K562 (cell line): Measurements from ENCODE around the gene RAMAC. TPM values are rescaled to one million over a fixed set of nuclear protein-coding genes. Genes with fewer than 3 reads are reported as not detected.
A peak's percentile ranks its signal among the peaks of the same experiment; 100 is the strongest.

Experiments
- ATAC-seq: fragments of 200-7000 bp; cut with Tn5 transposase; 3 replicates; pipeline ENCODE4 v1.9.1; 2020; ENCODE audit warnings: moderate library complexity
- BruUV-seq: library from RNA; stranded (reverse); fragments of 400-500 nt; replicated peaks from 2 replicates; lab custom pipeline; 2021; lab: Mats Ljungman, UMichigan
- CTCF ChIA-PET: fragments of 300-600 bp; formaldehyde crosslinking; extraction: SDS; loops from one replicate; lab custom pipeline; 2021; ENCODE audit warnings: low intra/inter-chr PET ratio; lab: Yijun Ruan, JAX
- POLR2A ChIA-PET: fragments of 300-600, 350-650 bp; sonication (Branson Sonifier 250); formaldehyde crosslinking; extraction: SDS; loops from one replicate; lab custom pipeline; 2021; ENCODE audit warnings: antibody characterized with exemption, inconsistent platforms; lab: Yijun Ruan, JAX
- DNase-seq, 4 experiments: peaks; one replicate each; pipeline versions ENCODE4 v3.0.0 to v3.0.0-alpha.2; 2011 to 2018; ENCODE audit warnings: low spot score in 3 of 4, mixed read lengths in 3 of 4; ENCODE audit errors: extremely low read depth in 1 of 4
- FAIRE-seq: peaks from 2 replicates; lab custom pipeline; 2011; peaks lifted over from hg19 to GRCh38; lab: Jason Lieb, UNC
- H2AFZ ChIP-seq: 2 replicates; pipeline ENCODE4 v1.6.0; 2011; ENCODE audit warnings: low read depth, low read length, control low read depth, inconsistent platforms
- H3K27ac ChIP-seq: fragments of 200-600 bp; 3 replicates; pipeline ENCODE4 v1.8.0; 2011; ENCODE audit warnings: low read depth, mild to moderate bottlenecking, control low read depth, inconsistent platforms, low read length, moderate library complexity, mixed read lengths; ENCODE audit errors: extremely low read depth
- H3K27me3 ChIP-seq, 2 experiments: fragments of 300-600 bp in 1 of 2; 2 replicates in 1 of 2; 3 replicates in 1 of 2; pipeline versions ENCODE4 v1.6.0 to v1.8.0; 2011; ENCODE audit warnings: inconsistent platforms in 2 of 2, low read length in 2 of 2, mild to moderate bottlenecking in 1 of 2, mixed read lengths in 1 of 2, moderate library complexity in 1 of 2; ENCODE audit not compliant: control insufficient read depth in 2 of 2, insufficient read depth in 2 of 2
- H3K36me3 ChIP-seq: fragments of 300-600 bp; 3 replicates; pipeline ENCODE4 v1.8.0; 2011; ENCODE audit warnings: mild to moderate bottlenecking, low read length, inconsistent platforms; ENCODE audit not compliant: control insufficient read depth, insufficient read depth
- H3K4me1 ChIP-seq, 2 experiments: fragments of 200-600 bp in 1 of 2; replicated peaks in 1 of 2; 2 replicates in 1 of 2; 3 replicates in 1 of 2; pipeline versions ENCODE4 v1.5.1 to v1.8.0; 2011; ENCODE audit warnings: inconsistent platforms in 2 of 2, low read length in 2 of 2, mild to moderate bottlenecking in 1 of 2, mixed read lengths in 1 of 2, moderate library complexity in 1 of 2; ENCODE audit not compliant: control insufficient read depth in 2 of 2, insufficient read depth in 2 of 2
- H3K4me2 ChIP-seq: 2 replicates; pipeline ENCODE4 v1.6.1; 2011; ENCODE audit warnings: low read length, control low read depth, inconsistent platforms, mixed read lengths; ENCODE audit not compliant: insufficient read depth
- H3K4me3 ChIP-seq: fragments of 200-600 bp; sonication (generic), shearing (Covaris generic); 2 replicates; pipeline ENCODE4 v1.5.1; 2016; ENCODE audit warnings: control low read depth, inconsistent platforms
- H3K79me2 ChIP-seq: fragments of 200-600 bp; 3 replicates; pipeline ENCODE4 v1.8.0; 2011; ENCODE audit warnings: low read length, inconsistent platforms; ENCODE audit not compliant: control insufficient read depth, insufficient read depth
- H3K9ac ChIP-seq, 2 experiments: 2 replicates each; pipeline versions ENCODE4 v1.6.0 to v1.6.1; 2011; ENCODE audit warnings: low read depth in 2 of 2, low read length in 2 of 2, control low read depth in 1 of 2, inconsistent platforms in 1 of 2, mild to moderate bottlenecking in 1 of 2, mixed read lengths in 1 of 2; ENCODE audit not compliant: insufficient read depth in 1 of 2
- H3K9me1 ChIP-seq: one replicate; pipeline ENCODE4 v1.6.0; 2011; ENCODE audit warnings: inconsistent platforms, mild to moderate bottlenecking, low read length, moderate library complexity; ENCODE audit not compliant: control insufficient read depth, insufficient read depth
- H3K9me3 ChIP-seq: replicated peaks from 2 replicates; pipeline ENCODE4 v1.5.1; 2011; ENCODE audit warnings: low read depth, low read length, inconsistent platforms; ENCODE audit not compliant: control insufficient read depth, insufficient read depth
- H4K20me1 ChIP-seq: replicated peaks from 2 replicates; pipeline ENCODE4 v1.6.1; 2011; ENCODE audit warnings: low read length, inconsistent platforms, mixed read lengths; ENCODE audit not compliant: control insufficient read depth, insufficient read depth
- ASH1L ChIP-seq: fragments of 450-650 bp; IDR thresholded peaks from 2 replicates; pipeline ENCODE4 v1.6.1; 2018; ENCODE audit warnings: borderline replicate concordance, mild to moderate bottlenecking, low read depth; ENCODE audit not compliant: partially characterized antibody
- BHLHE40 ChIP-seq: IDR thresholded peaks from 2 replicates; pipeline ENCODE4 v1.6.1; 2011; ENCODE audit warnings: low read length, improper control_type of control experiment
- CTBP1 ChIP-seq: fragments of 450-650 bp; IDR thresholded peaks from 2 replicates; pipeline ENCODE4 v1.6.1; 2016; ENCODE audit warnings: borderline replicate concordance
- HMGXB4 ChIP-seq: sonication (generic); formaldehyde crosslinking; IDR thresholded peaks from 2 replicates; pipeline ENCODE4 v1.8.1; 2023; ENCODE audit warnings: mild to moderate bottlenecking, missing genetic modification reagents
- KHSRP ChIP-seq: fragments of 450-650 bp; IDR thresholded peaks from 2 replicates; pipeline ENCODE4 v1.6.1; 2017
- MEF2D ChIP-seq: conservative IDR thresholded peaks from 2 replicates; pipeline ENCODE4 v1.6.1; 2016; ENCODE audit warnings: low read depth, missing genetic modification characterization, missing compliant biosample characterization
- NFATC3 ChIP-seq: fragments of 450-650 bp; IDR thresholded peaks from 2 replicates; pipeline ENCODE4 v1.6.1; 2017; ENCODE audit warnings: mild to moderate bottlenecking
- RBM22 ChIP-seq: fragments of 200-400 bp; formaldehyde crosslinking; IDR thresholded peaks from 2 replicates; pipeline ENCODE4 v1.6.1; 2018; ENCODE audit warnings: low read length, low read depth; ENCODE audit not compliant: poor library complexity, severe bottlenecking
- RFX1 ChIP-seq: fragments of 450-650 bp; IDR thresholded peaks from 2 replicates; pipeline ENCODE4 v1.6.1; 2016; ENCODE audit warnings: mild to moderate bottlenecking, moderate library complexity
- TEAD1 ChIP-seq, 2 experiments: fragments of 450-650 bp in 1 of 2; sonication (generic) in 1 of 2; formaldehyde crosslinking; IDR thresholded peaks; 2 replicates each; pipeline versions ENCODE4 v1.4.0 to v1.8.0; 2020 to 2022; ENCODE audit warnings: mild to moderate bottlenecking in 2 of 2, missing genetic modification reagents in 1 of 2
- ZBTB7A ChIP-seq: IDR thresholded peaks from 2 replicates; pipeline ENCODE4 v1.6.1; 2011; ENCODE audit warnings: low read depth, mild to moderate bottlenecking, low read length, moderate library complexity, borderline replicate concordance; ENCODE audit not compliant: control insufficient read depth
- ZNF263 ChIP-seq: sonication (generic); formaldehyde crosslinking; IDR thresholded peaks from 2 replicates; pipeline ENCODE4 v1.8.0; 2022; ENCODE audit warnings: mild to moderate bottlenecking, missing genetic modification reagents, borderline replicate concordance
- ZNF561 ChIP-seq: fragments of 450-650 bp; formaldehyde crosslinking; conservative IDR thresholded peaks from 2 replicates; pipeline ENCODE4 v1.4.0; 2020; ENCODE audit warnings: mild to moderate bottlenecking, moderate library complexity
- WGBS: fragments of 100-300 bp; shearing (Covaris generic); methylation state at CpG from one replicate; pipeline ENCODE4 v1.1.6; 2016; ENCODE audit warnings: low coverage, mixed read lengths; ENCODE audit not compliant: insufficient coverage; ENCODE audit errors: missing lambda C conversion rate; 5-methylcytosine and 5-hydroxymethylcytosine counted together
- in situ Hi-C: fragments of 300-500 bp; cut with MboI; formaldehyde crosslinking; loops from 4 replicates; pipeline ENCODE4 v1.15.0; 2018; ENCODE audit warnings: inconsistent platforms, mixed read lengths
- intact Hi-C: fragments of 100-400 bp; cut with micrococcal nuclease; formaldehyde crosslinking; loops from 2 replicates; pipeline ENCODE4 v1.14.2; 2022
- polyA plus RNA-seq, 8 experiments: library from polyadenylated mRNA; depleted of rRNA in 4 of 8; stranded (reverse) in 5 of 8; unstranded in 3 of 8; fragments of >200 nt; fragmentation: Nextera tagmentation in 2 of 8; fragmentation: Illumina TruSeq in 1 of 8; extraction: Ambion mirVana in 2 of 8; extraction: Trizol in 1 of 8; gene quantifications; 2 replicates each; pipeline versions ENCODE4 v1.2.1 to v1.2.3, GENCODE V29; 2011 to 2014; ENCODE audit warnings: inconsistent platforms in 1 of 8, missing spikeins in 1 of 8
- total RNA-seq, 7 experiments: library from RNA; depleted of rRNA in 6 of 7; stranded (reverse); fragments of >200 nt in 6 of 7; fragmentation: Illumina TruSeq in 2 of 7; extraction: Trizol in 2 of 7; gene quantifications; 2 replicates each; pipeline versions ENCODE4 v1.2.1 to v1.2.3, GENCODE V29; 2011 to 2021; ENCODE audit warnings: low replicate concordance in 1 of 7
- TF ChIP-seq, protein P1 (sequence below): fragments of 250-450 bp; sonication (Bioruptor Pico); IDR thresholded peaks from 2 replicates; pipeline ENCODE4 v1.4.0; 2020; ENCODE audit warnings: mild to moderate bottlenecking, moderate library complexity
- TF ChIP-seq, protein P2 (sequence below): fragments of 250-450 bp; sonication (Bioruptor Pico); IDR thresholded peaks from 2 replicates; pipeline ENCODE4 v1.5.1; 2021; ENCODE audit warnings: mild to moderate bottlenecking

Gene RAMAC
- total and polyA plus RNA-seq, 9 of the 15 experiments (the other 6 are each of a cell fraction or from before 2014, with no cell fraction given), result 26.9 to 108 (median 38.4) TPM

GRCh38 chr15:83014205-83014653, 28.2 kb downstream of the RAMAC start:
- peaks cover 37% of the 10 kb centered on the region for H3K36me3 ChIP-seq
- H3K4me3 ChIP-seq, result no peak overlapping the region
- H3K79me2 ChIP-seq, result peaks cover 36% of the 10 kb centered on the region
- in situ Hi-C loops, result no loop called here
- intact Hi-C loops, result loop anchor here (5.0 kb wide), 1 partner anchor 93 kb away; the partner anchor contains the start of gene TM6SF1
- no peak for ATAC-seq
- H3K27me3 ChIP-seq, result no peaks in the 10 kb centered on the region; a peak in 1 of 5 replicates
- ChIA-PET POLR2A (interaction anchor here (0.6 to 2.8 kb wide), 6 partner anchors 11 to 302 kb away, joined by 3 to 16 read pairs (median 4); no protein-coding TSS in a partner anchor), CTCF (no interaction called here)
- peak in 1 of 4 experiments; percentile 23 for DNase-seq
- H3K27ac ChIP-seq, result peak overlapping the region; percentile 42; the same call in 2 of the 3 replicates
- BruUV-seq, result no TSS peak
- H3K9me3 ChIP-seq, result no peaks in the 10 kb centered on the region
- peaks cover 20 to 24% of the 10 kb centered on the region in 2 experiments; a peak in 4 of 5 replicates for H3K4me1 ChIP-seq
- WGBS, result 55% methylated on average over 5 of the region's 5 CpGs
- no peaks in the 10 kb centered on the region for H4K20me1 ChIP-seq
- no peak overlapping the region for H2AFZ ChIP-seq
- peak; percentile 55 for FAIRE-seq
- H3K9ac ChIP-seq, result peak overlapping the region; percentile 23 to 80; a peak in 2 of 4 replicates
- H3K4me2 ChIP-seq, result peak overlapping the region; percentile 14; the same call in 1 of the 2 replicates
- H3K9me1 ChIP-seq, result no peaks in the 10 kb centered on the region
- TF ChIP-seq, protein P1, sequence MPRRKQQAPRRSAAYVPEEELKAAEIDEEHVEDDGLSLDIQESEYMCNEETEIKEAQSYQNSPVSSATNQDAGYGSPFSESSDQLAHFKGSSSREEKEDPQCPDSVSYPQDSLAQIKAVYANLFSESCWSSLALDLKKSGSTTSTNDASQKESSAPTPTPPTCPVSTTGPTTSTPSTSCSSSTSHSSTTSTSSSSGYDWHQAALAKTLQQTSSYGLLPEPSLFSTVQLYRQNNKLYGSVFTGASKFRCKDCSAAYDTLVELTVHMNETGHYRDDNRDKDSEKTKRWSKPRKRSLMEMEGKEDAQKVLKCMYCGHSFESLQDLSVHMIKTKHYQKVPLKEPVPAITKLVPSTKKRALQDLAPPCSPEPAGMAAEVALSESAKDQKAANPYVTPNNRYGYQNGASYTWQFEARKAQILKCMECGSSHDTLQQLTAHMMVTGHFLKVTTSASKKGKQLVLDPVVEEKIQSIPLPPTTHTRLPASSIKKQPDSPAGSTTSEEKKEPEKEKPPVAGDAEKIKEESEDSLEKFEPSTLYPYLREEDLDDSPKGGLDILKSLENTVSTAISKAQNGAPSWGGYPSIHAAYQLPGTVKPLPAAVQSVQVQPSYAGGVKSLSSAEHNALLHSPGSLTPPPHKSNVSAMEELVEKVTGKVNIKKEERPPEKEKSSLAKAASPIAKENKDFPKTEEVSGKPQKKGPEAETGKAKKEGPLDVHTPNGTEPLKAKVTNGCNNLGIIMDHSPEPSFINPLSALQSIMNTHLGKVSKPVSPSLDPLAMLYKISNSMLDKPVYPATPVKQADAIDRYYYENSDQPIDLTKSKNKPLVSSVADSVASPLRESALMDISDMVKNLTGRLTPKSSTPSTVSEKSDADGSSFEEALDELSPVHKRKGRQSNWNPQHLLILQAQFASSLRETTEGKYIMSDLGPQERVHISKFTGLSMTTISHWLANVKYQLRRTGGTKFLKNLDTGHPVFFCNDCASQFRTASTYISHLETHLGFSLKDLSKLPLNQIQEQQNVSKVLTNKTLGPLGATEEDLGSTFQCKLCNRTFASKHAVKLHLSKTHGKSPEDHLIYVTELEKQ (CRISPR knock-in tag), result no peak
- no peak for TF ChIP-seq NFATC3
- no peak for TF ChIP-seq ZBTB7A
- no peak for TF ChIP-seq MEF2D (tag)
- no peak for TF ChIP-seq CTBP1
- TF ChIP-seq, protein P2, sequence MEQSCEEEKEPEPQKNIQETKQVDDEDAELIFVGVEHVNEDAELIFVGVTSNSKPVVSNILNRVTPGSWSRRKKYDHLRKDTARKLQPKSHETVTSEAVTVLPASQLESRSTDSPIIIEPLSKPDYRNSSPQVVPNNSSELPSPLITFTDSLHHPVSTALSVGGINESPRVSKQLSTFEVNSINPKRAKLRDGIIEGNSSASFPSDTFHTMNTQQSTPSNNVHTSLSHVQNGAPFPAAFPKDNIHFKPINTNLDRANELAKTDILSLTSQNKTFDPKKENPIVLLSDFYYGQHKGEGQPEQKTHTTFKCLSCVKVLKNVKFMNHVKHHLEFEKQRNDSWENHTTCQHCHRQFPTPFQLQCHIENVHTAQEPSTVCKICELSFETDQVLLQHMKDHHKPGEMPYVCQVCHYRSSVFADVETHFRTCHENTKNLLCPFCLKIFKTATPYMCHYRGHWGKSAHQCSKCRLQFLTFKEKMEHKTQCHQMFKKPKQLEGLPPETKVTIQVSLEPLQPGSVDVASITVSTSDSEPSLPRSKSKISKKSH (CRISPR knock-in tag), result no peak
- TF ChIP-seq RBM22, result no peak
- TF ChIP-seq ASH1L, result no peak
- TF ChIP-seq ZNF561 (CRISPR knock-in tag), result no peak
- no peak for TF ChIP-seq KHSRP
- TF ChIP-seq BHLHE40, result peak; percentile 52; the same call in 1 of the 2 replicates
- TF ChIP-seq ZNF263, result no peak
- TF ChIP-seq TEAD1 (CRISPR knock-in tag; IDR thresholded peaks at IDR 0.05), result no peak
- no peak for TF ChIP-seq HMGXB4
- TF ChIP-seq RFX1, result peak; percentile 59
